ENCODE data around the gene MYNN.

Gene MYNN

DNA sequence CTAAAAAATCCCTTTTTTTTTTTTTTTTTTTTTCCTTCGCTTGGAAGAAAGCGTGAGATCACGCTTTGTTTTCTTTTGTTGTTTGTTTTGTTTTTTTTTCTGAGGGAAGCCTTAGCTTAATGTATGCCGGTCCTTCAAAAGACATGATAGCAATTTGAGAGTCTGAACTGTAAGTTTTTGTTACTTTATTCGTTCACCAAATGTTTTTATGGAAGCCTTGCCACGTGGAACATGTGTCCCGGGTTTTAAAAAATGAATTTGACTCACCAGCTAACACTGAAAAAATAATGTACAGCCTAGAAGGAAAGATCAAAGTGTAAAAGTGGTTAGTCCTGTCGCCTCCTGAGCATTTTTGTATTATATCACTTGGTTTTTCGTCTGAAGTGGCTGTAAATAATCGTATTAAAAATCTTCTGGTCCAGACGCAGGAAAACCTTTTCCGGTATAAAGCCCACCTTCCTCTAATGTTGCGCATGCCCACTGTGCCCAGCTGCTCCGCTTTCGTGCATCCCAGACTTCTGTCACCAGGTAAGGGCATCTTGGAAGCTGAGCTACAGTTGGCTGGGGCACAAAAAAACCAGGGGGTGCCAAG is 795 bp upstream of the MYNN start (continued):
- TF ChIP-seq, protein P1, sequence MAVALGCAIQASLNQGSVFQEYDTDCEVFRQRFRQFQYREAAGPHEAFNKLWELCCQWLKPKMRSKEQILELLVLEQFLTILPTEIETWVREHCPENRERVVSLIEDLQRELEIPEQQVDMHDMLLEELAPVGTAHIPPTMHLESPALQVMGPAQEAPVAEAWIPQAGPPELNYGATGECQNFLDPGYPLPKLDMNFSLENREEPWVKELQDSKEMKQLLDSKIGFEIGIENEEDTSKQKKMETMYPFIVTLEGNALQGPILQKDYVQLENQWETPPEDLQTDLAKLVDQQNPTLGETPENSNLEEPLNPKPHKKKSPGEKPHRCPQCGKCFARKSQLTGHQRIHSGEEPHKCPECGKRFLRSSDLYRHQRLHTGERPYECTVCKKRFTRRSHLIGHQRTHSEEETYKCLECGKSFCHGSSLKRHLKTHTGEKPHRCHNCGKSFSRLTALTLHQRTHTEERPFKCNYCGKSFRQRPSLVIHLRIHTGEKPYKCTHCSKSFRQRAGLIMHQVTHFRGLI (tag by site-specific recombination; IDR thresholded peaks at IDR 0.05) = peak; percentile 13; the same call in 1 of the 2 replicates
- TF ChIP-seq, protein P2, sequence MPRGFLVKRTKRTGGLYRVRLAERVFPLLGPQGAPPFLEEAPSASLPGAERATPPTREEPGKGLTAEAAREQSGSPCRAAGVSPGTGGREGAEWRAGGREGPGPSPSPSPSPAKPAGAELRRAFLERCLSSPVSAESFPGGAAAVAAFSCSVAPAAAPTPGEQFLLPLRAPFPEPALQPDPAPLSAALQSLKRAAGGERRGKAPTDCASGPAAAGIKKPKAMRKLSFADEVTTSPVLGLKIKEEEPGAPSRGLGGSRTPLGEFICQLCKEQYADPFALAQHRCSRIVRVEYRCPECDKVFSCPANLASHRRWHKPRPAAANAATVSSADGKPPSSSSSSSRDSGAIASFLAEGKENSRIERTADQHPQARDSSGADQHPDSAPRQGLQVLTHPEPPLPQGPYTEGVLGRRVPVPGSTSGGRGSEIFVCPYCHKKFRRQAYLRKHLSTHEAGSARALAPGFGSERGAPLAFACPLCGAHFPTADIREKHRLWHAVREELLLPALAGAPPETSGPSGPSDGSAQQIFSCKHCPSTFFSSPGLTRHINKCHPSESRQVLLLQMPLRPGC (tag by site-specific recombination; IDR thresholded peaks at IDR 0.05) = no peak
- TF ChIP-seq, protein P3, sequence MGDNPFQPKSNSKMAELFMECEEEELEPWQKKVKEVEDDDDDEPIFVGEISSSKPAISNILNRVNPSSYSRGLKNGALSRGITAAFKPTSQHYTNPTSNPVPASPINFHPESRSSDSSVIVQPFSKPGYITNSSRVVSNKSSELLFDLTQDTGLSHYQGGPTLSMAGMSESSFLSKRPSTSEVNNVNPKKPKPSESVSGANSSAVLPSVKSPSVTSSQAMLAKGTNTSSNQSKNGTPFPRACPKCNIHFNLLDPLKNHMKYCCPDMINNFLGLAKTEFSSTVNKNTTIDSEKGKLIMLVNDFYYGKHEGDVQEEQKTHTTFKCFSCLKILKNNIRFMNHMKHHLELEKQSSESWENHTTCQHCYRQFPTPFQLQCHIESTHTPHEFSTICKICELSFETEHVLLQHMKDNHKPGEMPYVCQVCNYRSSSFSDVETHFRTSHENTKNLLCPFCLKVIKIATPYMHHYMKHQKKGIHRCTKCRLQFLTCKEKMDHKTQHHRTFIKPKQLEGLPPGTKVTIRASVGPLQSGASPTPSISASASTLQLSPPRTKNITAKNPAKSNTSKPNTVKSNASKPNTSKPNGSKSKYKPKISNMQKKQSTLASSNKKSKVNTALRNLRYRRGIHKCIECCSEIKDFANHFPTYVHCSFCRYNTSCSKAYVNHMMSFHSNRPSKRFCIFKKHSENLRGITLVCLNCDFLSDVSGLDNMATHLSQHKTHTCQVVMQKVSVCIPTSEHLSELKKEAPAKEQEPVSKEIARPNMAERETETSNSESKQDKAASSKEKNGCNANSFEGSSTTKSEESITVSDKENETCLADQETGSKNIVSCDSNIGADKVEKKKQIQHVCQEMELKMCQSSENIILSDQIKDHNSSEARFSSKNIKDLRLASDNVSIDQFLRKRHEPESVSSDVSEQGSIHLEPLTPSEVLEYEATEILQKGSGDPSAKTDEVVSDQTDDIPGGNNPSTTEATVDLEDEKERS (tag by site-specific recombination; IDR thresholded peaks at IDR 0.05) = no peak
- TF ChIP-seq, protein P4, sequence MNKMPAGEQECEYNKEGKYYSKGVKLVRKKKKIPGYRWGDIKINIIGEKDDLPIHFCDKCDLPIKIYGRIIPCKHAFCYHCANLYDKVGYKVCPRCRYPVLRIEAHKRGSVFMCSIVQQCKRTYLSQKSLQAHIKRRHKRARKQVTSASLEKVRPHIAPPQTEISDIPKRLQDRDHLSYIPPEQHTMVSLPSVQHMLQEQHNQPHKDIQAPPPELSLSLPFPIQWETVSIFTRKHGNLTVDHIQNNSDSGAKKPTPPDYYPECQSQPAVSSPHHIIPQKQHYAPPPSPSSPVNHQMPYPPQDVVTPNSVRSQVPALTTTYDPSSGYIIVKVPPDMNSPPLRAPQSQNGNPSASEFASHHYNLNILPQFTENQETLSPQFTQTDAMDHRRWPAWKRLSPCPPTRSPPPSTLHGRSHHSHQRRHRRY (tag by site-specific recombination; IDR thresholded peaks at IDR 0.05) = no peak
- TF ChIP-seq ZNF558 (tag by site-specific recombination; IDR thresholded peaks at IDR 0.05) (peak; percentile 58; the same call in 1 of the 2 replicates), ZNF791 (tag by site-specific recombination; IDR thresholded peaks at IDR 0.05) (no peak), ZNF341 (tag by site-specific recombination; IDR thresholded peaks at IDR 0.05; ENCODE audit: low read depth) (no peak), ZNF514 (tag by site-specific recombination; IDR thresholded peaks at IDR 0.05) (no peak), SP7 (tag by site-specific recombination; IDR thresholded peaks at IDR 0.05) (peak; percentile 74), ZBTB1 (tag by site-specific recombination; IDR thresholded peaks at IDR 0.05) (no peak), ZNF202 (tag by site-specific recombination; IDR thresholded peaks at IDR 0.05; ENCODE audit: borderline replicate concordance) (no peak), YY2 (tag by site-specific recombination; IDR thresholded peaks at IDR 0.05) (no peak), SCRT1 (tag by site-specific recombination; IDR thresholded peaks at IDR 0.05; ENCODE audit: borderline replicate concordance) (no peak), ZNF707 (tag by site-specific recombination; IDR thresholded peaks at IDR 0.05) (no peak), ZBTB20 (tag by site-specific recombination; IDR thresholded peaks at IDR 0.05) (no peak), KLF10 (tag by site-specific recombination; IDR thresholded peaks at IDR 0.05) (no peak; the same call in 1 of the 2 replicates), ZNF157 (tag by site-specific recombination; IDR thresholded peaks at IDR 0.05) (no peak), ZNF146 (tag by site-specific recombination; IDR thresholded peaks at IDR 0.05) (no peak), BCL11A (tag by site-specific recombination; IDR thresholded peaks at IDR 0.05; ENCODE audit: low read depth) (no peak), ZNF211 (tag by site-specific recombination; IDR thresholded peaks at IDR 0.05; ENCODE audit: low read depth) (no peak), ZNF747 (tag by site-specific recombination; IDR thresholded peaks at IDR 0.05) (no peak), ZNF354C (tag by site-specific recombination; IDR thresholded peaks at IDR 0.05; ENCODE audit: borderline replicate concordance, low read depth) (no peak), ZNF121 (tag by site-specific recombination; IDR thresholded peaks at IDR 0.05) (no peak), ZNF426 (tag by site-specific recombination; IDR thresholded peaks at IDR 0.05) (no peak), ZSCAN23 (tag by site-specific recombination; IDR thresholded peaks at IDR 0.05) (0 out of 2 replicates have a peak, but pooled peaks have one; percentile 61), ZNF549 (tag by site-specific recombination; IDR thresholded peaks at IDR 0.05) (no peak), ZNF623 (tag by site-specific recombination; IDR thresholded peaks at IDR 0.05) (0 out of 2 replicates have a peak, but pooled peaks have one; percentile 28), GLI2 (tag by site-specific recombination; IDR thresholded peaks at IDR 0.05; ENCODE audit: borderline replicate concordance, low read depth) (no peak), ZNF626 (tag by site-specific recombination; IDR thresholded peaks at IDR 0.05) (no peak), ZBTB17 (tag by site-specific recombination; IDR thresholded peaks at IDR 0.05) (no peak)
- TF ChIP-seq, protein P5, sequence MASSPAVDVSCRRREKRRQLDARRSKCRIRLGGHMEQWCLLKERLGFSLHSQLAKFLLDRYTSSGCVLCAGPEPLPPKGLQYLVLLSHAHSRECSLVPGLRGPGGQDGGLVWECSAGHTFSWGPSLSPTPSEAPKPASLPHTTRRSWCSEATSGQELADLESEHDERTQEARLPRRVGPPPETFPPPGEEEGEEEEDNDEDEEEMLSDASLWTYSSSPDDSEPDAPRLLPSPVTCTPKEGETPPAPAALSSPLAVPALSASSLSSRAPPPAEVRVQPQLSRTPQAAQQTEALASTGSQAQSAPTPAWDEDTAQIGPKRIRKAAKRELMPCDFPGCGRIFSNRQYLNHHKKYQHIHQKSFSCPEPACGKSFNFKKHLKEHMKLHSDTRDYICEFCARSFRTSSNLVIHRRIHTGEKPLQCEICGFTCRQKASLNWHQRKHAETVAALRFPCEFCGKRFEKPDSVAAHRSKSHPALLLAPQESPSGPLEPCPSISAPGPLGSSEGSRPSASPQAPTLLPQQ (tag by site-specific recombination; IDR thresholded peaks at IDR 0.05) = no peak; the same call in 1 of the 2 replicates
- TF ChIP-seq, protein P6, sequence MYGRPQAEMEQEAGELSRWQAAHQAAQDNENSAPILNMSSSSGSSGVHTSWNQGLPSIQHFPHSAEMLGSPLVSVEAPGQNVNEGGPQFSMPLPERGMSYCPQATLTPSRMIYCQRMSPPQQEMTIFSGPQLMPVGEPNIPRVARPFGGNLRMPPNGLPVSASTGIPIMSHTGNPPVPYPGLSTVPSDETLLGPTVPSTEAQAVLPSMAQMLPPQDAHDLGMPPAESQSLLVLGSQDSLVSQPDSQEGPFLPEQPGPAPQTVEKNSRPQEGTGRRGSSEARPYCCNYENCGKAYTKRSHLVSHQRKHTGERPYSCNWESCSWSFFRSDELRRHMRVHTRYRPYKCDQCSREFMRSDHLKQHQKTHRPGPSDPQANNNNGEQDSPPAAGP (tag by site-specific recombination; IDR thresholded peaks at IDR 0.05) = peak; percentile 68; the same call in 1 of the 2 replicates
